CD4-positive, alpha-beta T cell (primary cell): ENCODE data around the gene EBF4. TPM values are rescaled to one million over a fixed set of nuclear protein-coding genes. Genes with fewer than 3 reads are reported as not detected.

ENCODE experiments used
- ATAC-seq: fragments of 200-7000 bp; cut with Tn5 transposase; one replicate; pipeline ENCODE4 v1.10.0; 2022; ENCODE audit warnings: mild to moderate bottlenecking; ENCODE audit not compliant: poor library complexity
- CTCF ChIA-PET: fragments of 350-600 bp; sonication (Branson Sonifier 250); formaldehyde crosslinking; loops from one replicate; lab custom pipeline; 2021; ENCODE audit warnings: antibody characterized with exemption, inconsistent platforms; lab: Charles Lee
- POLR2A ChIA-PET: fragments of 350-600 bp; sonication (Branson Sonifier 250); formaldehyde crosslinking; loops from one replicate; lab custom pipeline; 2021; ENCODE audit warnings: antibody characterized with exemption, inconsistent platforms; lab: Charles Lee
- DNase-seq, 14 experiments: peaks; one replicate each; pipeline ENCODE4 v3.0.0-alpha.2; 2013 to 2020; ENCODE audit warnings: mixed read lengths in 2 of 14
- H3K27ac ChIP-seq, 2 donors: one replicate each; pipeline versions ENCODE4 v1.5.1 to v1.7.0; 2013; ENCODE audit warnings: low read length in 2 of 2, low read depth in 1 of 2, mild to moderate bottlenecking in 1 of 2
- H3K27me3 ChIP-seq, 2 experiments: 1 replicate in 1 of 2; 2 replicates in 1 of 2; pipeline versions ENCODE4 v1.6.1 to v1.7.0; 2013; ENCODE audit warnings: low read length in 2 of 2, control low read depth in 1 of 2, mild to moderate bottlenecking in 1 of 2, moderate library complexity in 1 of 2; ENCODE audit not compliant: insufficient read depth in 2 of 2, control insufficient read depth in 1 of 2
- H3K36me3 ChIP-seq: one replicate; pipeline ENCODE4 v1.6.1; 2013; ENCODE audit warnings: low read length, control low read depth; ENCODE audit not compliant: insufficient read depth
- H3K4me1 ChIP-seq: one replicate; pipeline ENCODE4 v1.6.1; 2013; ENCODE audit warnings: low read length, control low read depth; ENCODE audit not compliant: insufficient read depth
- H3K4me3 ChIP-seq: one replicate; pipeline ENCODE4 v1.5.1; 2013; ENCODE audit warnings: mild to moderate bottlenecking, low read length, moderate library complexity
- H3K9me3 ChIP-seq, 2 experiments: 1 replicate in 1 of 2; 2 replicates in 1 of 2; pipeline versions ENCODE4 v1.6.1 to v1.7.0; 2013; ENCODE audit warnings: low read length in 2 of 2, mild to moderate bottlenecking in 2 of 2, control low read depth in 1 of 2, moderate library complexity in 1 of 2; ENCODE audit not compliant: control insufficient read depth in 1 of 2, insufficient read depth in 1 of 2
- H3K27ac Mint-ChIP-seq: one replicate; pipeline ENCODE4 v1.8.0; 2020; ENCODE audit warnings: mixed read lengths
- H3K27me3 Mint-ChIP-seq: one replicate; pipeline ENCODE4 v1.8.0; 2021; ENCODE audit warnings: mixed read lengths
- H3K36me3 Mint-ChIP-seq: one replicate; pipeline ENCODE4 v1.8.0; 2021; ENCODE audit warnings: low read depth, mixed read lengths
- H3K4me1 Mint-ChIP-seq: one replicate; pipeline ENCODE4 v1.8.0; 2021; ENCODE audit warnings: low read depth, mixed read lengths
- H3K4me3 Mint-ChIP-seq: one replicate; pipeline ENCODE4 v1.8.0; 2020; ENCODE audit warnings: mild to moderate bottlenecking, mixed read lengths
- H3K9me3 Mint-ChIP-seq: one replicate; pipeline ENCODE4 v1.8.0; 2020; ENCODE audit warnings: mixed read lengths
- intact Hi-C, 2 experiments: fragments of 100-400 bp; cut with DNase I in 1 of 2; cut with micrococcal nuclease in 1 of 2; formaldehyde crosslinking; loops; one replicate each; pipeline versions ENCODE4 v1.15.1 to v1.9.0; 2023 to 2025; cut with DNase I, micrococcal nuclease
- total RNA-seq, 174 experiments: library from RNA in 2 of 174; stranded (reverse) in 2 of 174; gene quantifications; one replicate each; pipeline ENCODE4 v1.2.3 and lab custom pipeline; 2021 to 2026
- TF ChIP-seq, protein P1 (sequence below): fragments of 200-600 bp; IDR thresholded peaks from one replicate; pipeline ENCODE4 v1.8.0; 2022; ENCODE audit warnings: antibody characterized with exemption, mild to moderate bottlenecking

EBF4 gene
- total RNA-seq, 2 experiments from 2014 or later, result 4.2 to 5.1 TPM

DNA sequence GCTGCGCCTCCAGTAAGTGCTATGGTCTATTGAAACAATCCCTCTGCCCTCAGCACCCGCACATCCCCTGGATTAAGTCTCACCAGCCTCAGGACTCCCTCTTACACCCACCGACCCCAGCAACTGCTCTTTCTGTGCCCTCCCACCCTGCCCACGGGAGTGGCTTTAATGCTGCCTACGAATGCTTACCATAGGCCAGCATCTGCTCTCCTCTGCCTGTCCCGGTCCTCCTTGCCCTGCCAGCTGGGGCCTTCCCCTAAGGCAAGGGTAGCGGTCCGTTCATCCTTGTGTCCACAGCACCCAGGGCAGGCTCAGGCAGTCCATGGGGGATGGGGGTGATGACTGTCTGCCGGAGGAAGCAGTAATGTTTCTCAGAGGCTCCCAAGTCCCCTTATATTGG is 4.1 kb downstream of the EBF4 start:
- H3K27me3 Mint-ChIP-seq, result peaks cover 54% of the 10 kb centered on the region
- ATAC-seq (no peak), DNase-seq (no peak)
- no peak overlapping the region for H3K4me3 Mint-ChIP-seq
- H3K36me3 Mint-ChIP-seq, result peaks cover 4% of the 10 kb centered on the region
- peaks cover 9% of the 10 kb centered on the region for H3K4me1 Mint-ChIP-seq
- H3K9me3 Mint-ChIP-seq, result no peaks in the 10 kb centered on the region
- intact Hi-C loops, result no loop called here
- Histone ChIP-seq H3K4me3 (no peak overlapping the region), H3K27ac (no peak overlapping the region), H3K4me1 (peaks cover 16% of the 10 kb centered on the region), H3K36me3 (no peaks in the 10 kb centered on the region), H3K9me3 (peaks cover 0 to 11% of the 10 kb centered on the region in 2 experiments), H3K27me3 (peaks cover 26 to 32% of the 10 kb centered on the region in 2 experiments)
- ChIA-PET CTCF (no interaction called here), POLR2A (no interaction called here)
- TF ChIP-seq, protein P1, sequence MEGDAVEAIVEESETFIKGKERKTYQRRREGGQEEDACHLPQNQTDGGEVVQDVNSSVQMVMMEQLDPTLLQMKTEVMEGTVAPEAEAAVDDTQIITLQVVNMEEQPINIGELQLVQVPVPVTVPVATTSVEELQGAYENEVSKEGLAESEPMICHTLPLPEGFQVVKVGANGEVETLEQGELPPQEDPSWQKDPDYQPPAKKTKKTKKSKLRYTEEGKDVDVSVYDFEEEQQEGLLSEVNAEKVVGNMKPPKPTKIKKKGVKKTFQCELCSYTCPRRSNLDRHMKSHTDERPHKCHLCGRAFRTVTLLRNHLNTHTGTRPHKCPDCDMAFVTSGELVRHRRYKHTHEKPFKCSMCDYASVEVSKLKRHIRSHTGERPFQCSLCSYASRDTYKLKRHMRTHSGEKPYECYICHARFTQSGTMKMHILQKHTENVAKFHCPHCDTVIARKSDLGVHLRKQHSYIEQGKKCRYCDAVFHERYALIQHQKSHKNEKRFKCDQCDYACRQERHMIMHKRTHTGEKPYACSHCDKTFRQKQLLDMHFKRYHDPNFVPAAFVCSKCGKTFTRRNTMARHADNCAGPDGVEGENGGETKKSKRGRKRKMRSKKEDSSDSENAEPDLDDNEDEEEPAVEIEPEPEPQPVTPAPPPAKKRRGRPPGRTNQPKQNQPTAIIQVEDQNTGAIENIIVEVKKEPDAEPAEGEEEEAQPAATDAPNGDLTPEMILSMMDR, result no peak
- H3K27ac Mint-ChIP-seq, result no peak overlapping the region

DNA sequence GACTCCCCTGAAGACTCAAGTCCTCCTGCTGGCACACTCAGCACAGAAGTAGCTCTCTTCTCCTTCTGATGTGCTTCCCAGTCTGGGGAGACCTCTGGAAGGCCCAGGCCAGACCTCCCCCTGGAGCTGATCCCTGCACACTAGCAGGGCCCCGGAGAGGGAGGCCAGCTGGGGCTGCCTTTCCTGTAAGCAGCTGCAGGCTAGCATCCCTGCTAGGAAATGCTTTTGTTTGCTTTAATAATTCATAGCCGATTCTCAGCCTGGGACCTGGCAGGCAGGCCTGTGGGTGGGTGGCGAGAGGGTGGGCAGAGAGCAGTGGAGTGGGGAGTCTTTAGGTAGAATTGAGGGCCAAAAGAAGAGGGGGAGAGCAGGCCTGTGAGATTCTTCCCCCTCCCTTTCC is 5.2 kb downstream of the EBF4 start:
- Mint-ChIP-seq H3K27ac (no peak overlapping the region), H3K36me3 (no peaks in the 10 kb centered on the region), H3K4me1 (peaks cover 4% of the 10 kb centered on the region), H3K9me3 (no peaks in the 10 kb centered on the region), H3K4me3 (no peak overlapping the region), H3K27me3 (peaks cover 48% of the 10 kb centered on the region)
- DNase-seq, result no peak
- intact Hi-C loops, result no loop called here
- ChIA-PET CTCF (no interaction called here), POLR2A (no interaction called here)
- H3K36me3 ChIP-seq, result no peaks in the 10 kb centered on the region
- no peak overlapping the region for H3K4me3 ChIP-seq
- H3K27me3 ChIP-seq, result peaks cover 26 to 32% of the 10 kb centered on the region in 2 experiments
- peaks cover 0 to 11% of the 10 kb centered on the region in 2 experiments for H3K9me3 ChIP-seq
- TF ChIP-seq, protein P1, result no peak
- no peak overlapping the region for H3K27ac ChIP-seq
- H3K4me1 ChIP-seq, result peaks cover 10% of the 10 kb centered on the region
- ATAC-seq, result no peak

DNA sequence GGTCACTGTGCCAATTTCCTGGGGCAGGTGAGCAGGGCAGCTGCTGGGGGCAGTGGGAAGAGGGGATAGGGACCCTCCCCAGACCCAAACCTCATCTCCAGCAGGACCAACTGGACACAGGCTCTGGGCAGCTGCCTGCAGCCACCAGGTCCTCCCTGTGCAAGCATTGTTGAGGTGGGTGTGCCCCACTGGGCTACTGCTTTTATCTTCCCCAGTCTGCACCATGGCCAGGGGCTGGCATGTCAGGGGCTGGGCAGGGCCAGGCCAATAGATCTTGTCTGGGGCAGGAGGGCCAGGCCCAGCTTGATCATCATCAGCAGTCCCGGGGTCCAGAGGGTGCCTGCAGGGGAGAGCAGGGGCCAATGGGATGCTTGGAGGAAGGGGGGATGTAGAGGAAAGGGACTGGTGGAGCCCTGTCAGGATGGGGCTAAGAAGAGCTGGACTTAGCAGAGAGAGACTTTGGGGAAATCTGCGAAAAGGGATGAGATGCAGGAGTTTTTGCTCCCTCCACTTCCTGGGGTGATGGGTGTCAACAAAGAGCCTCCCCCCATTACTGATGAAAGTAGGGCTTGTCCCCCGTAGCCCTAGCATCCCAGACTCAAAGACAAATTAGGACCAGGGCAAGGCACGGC is 5.7 kb downstream of the EBF4 start:
- ChIA-PET CTCF (interaction anchor here (1.3 kb wide), 1 partner anchor 55 kb away, joined by 3 read pairs; no protein-coding TSS in a partner anchor), POLR2A (no interaction called here)
- Mint-ChIP-seq H3K4me1 (peaks cover 4% of the 10 kb centered on the region), H3K9me3 (no peaks in the 10 kb centered on the region), H3K27me3 (peaks cover 48% of the 10 kb centered on the region), H3K4me3 (no peak overlapping the region), H3K36me3 (no peaks in the 10 kb centered on the region), H3K27ac (no peak overlapping the region)
- DNase-seq (no peak), ATAC-seq (no peak)
- Histone ChIP-seq H3K27me3 (peaks cover 26 to 32% of the 10 kb centered on the region in 2 experiments), H3K4me1 (peaks cover 10% of the 10 kb centered on the region), H3K4me3 (no peak overlapping the region), H3K27ac (no peak overlapping the region), H3K9me3 (peaks cover 0 to 11% of the 10 kb centered on the region in 2 experiments), H3K36me3 (no peaks in the 10 kb centered on the region)
- intact Hi-C loops, result no loop called here
- TF ChIP-seq, protein P1, result no peak
